Activated CD8-positive, alpha-beta memory T cell treated with anti-CD3 and anti-CD28 coated beads for 4 hours (primary cell): ENCODE data around the gene IL9.
"Not testable (repeated sequence)": the region's sequence is repeated elsewhere in the genome, so short reads cannot be mapped to it uniquely, and the experiment has no call there.

Source experiments
- DNase-seq, 2 donors: peaks; one replicate each; pipeline ENCODE4 v3.0.0-alpha.2; 2020; ENCODE audit warnings: low read depth in 2 of 2

Gene IL9

GRCh38 chr5:135868681-135869080, 27.0 kb downstream of the IL9 start:
- no peak for DNase-seq

- DNase-seq: no peak
These were observed 28.0 kb downstream of the IL9 start for GRCh38 chr5:135867599-135867998.

GRCh38 chr5:135866016-135866415, 29.6 kb downstream of the IL9 start:
- DNase-seq: no peak

- no peak for DNase-seq
These were observed 30.9 kb downstream of the IL9 start for GRCh38 chr5:135864503-135865435.

- DNase-seq: no peak
These were observed 32.9 kb downstream of the IL9 start for GRCh38 chr5:135862744-135863143.

- DNase-seq: no peak
These were observed 33.6 kb downstream of the IL9 start for GRCh38 chr5:135862086-135862485.

- DNase-seq: no peak
These were observed 34.0 kb downstream of the IL9 start for GRCh38 chr5:135861641-135862040.

- no peak for DNase-seq
These were observed 36.0 kb downstream of the IL9 start for GRCh38 chr5:135859641-135860040.

GRCh38 chr5:135859186-135859585, 36.5 kb downstream of the IL9 start:
- DNase-seq: not testable (repeated sequence)

- no peak for DNase-seq
These were observed 37.9 kb downstream of the IL9 start for GRCh38 chr5:135857630-135858311.

GRCh38 chr5:135851915-135852845, 43.5 kb downstream of the IL9 start:
- no peak for DNase-seq

GRCh38 chr5:135851186-135851914, 44.3 kb downstream of the IL9 start:
- DNase-seq: no peak

GRCh38 chr5:135850671-135851070, 45.0 kb downstream of the IL9 start:
- DNase-seq: no peak

GRCh38 chr5:135850231-135850630, 45.4 kb downstream of the IL9 start:
- no peak for DNase-seq

GRCh38 chr5:135847976-135848375, 47.7 kb downstream of the IL9 start:
- DNase-seq: no peak

- DNase-seq: no peak
These were observed 49.3 kb downstream of the IL9 start for GRCh38 chr5:135846311-135846710.

GRCh38 chr5:135843571-135844337, 51.9 kb downstream of the IL9 start:
- no peak for DNase-seq

- DNase-seq: no peak
These were observed 52.9 kb downstream of the IL9 start for GRCh38 chr5:135842737-135843136.
